Loucy (cell line): ENCODE measurements around the gene ANKLE2.
"Not testable (repeated sequence)": the region's sequence is repeated elsewhere in the genome, so short reads cannot be mapped to it uniquely, and the experiment has no call there.

Experiments used
- H2AFZ ChIP-seq: fragments of 200-600 bp; sonication (generic); 2 replicates; pipeline ENCODE4 v1.6.0; 2016; ENCODE audit warnings: antibody characterized with exemption, mild to moderate bottlenecking, low read length, moderate library complexity
- H3F3A ChIP-seq: fragments of 200-600 bp; 2 replicates; pipeline ENCODE4 v1.6.0; 2016; ENCODE audit warnings: antibody characterized with exemption, low read depth, mild to moderate bottlenecking
- H3K27me3 ChIP-seq: fragments of 200-600 bp; sonication (generic); 2 replicates; pipeline ENCODE4 v1.6.1; 2014; ENCODE audit warnings: low read length, mild to moderate bottlenecking; ENCODE audit not compliant: insufficient read depth, poor library complexity, severe bottlenecking
- H3K36me3 ChIP-seq: fragments of 200-600 bp; sonication (generic); 2 replicates; pipeline ENCODE4 v1.6.1; 2016; ENCODE audit warnings: low read length; ENCODE audit not compliant: insufficient read depth
- H3K4me1 ChIP-seq: fragments of 200-600 bp; sonication (generic); 2 replicates; pipeline ENCODE4 v1.5.1; 2014; ENCODE audit warnings: low read length, mild to moderate bottlenecking; ENCODE audit not compliant: insufficient read depth, poor library complexity, severe bottlenecking
- H3K4me2 ChIP-seq: fragments of 200-600 bp; sonication (generic); 2 replicates; pipeline ENCODE4 v1.6.0; 2014; ENCODE audit warnings: antibody characterized with exemption, low read length, low read depth, mild to moderate bottlenecking; ENCODE audit not compliant: poor library complexity, severe bottlenecking
- H3K4me3 ChIP-seq: fragments of 200-600 bp; sonication (generic); 2 replicates; pipeline ENCODE4 v1.5.1; 2014; ENCODE audit warnings: low read length, mild to moderate bottlenecking, mixed read lengths; ENCODE audit not compliant: poor library complexity, severe bottlenecking
- H3K79me2 ChIP-seq: fragments of 200-600 bp; sonication (generic); 2 replicates; pipeline ENCODE4 v1.6.1; 2014; ENCODE audit warnings: low read length; ENCODE audit not compliant: insufficient read depth
- H3K9ac ChIP-seq: fragments of 200-600 bp; sonication (generic); 2 replicates; pipeline ENCODE4 v1.6.0; 2014; ENCODE audit warnings: mild to moderate bottlenecking, low read depth, low read length, moderate library complexity; ENCODE audit not compliant: poor library complexity, severe bottlenecking
- H3K9me2 ChIP-seq: fragments of 200-600 bp; sonication (generic); replicated peaks from 2 replicates; pipeline ENCODE4 v1.6.1; 2016; ENCODE audit warnings: low read depth, low read length, mixed read lengths
- H3K9me3 ChIP-seq: fragments of 200-600 bp; sonication (generic); 2 replicates; pipeline ENCODE4 v1.6.1; 2014; ENCODE audit warnings: mild to moderate bottlenecking, antibody characterized with exemption, low read length, low read depth; ENCODE audit not compliant: insufficient read depth
- H4K20me1 ChIP-seq: fragments of 200-600 bp; sonication (generic); 2 replicates; pipeline ENCODE4 v1.6.0; 2014; ENCODE audit warnings: antibody characterized with exemption, low read length, mild to moderate bottlenecking; ENCODE audit not compliant: insufficient read depth, poor library complexity, severe bottlenecking
- EZH2phosphoT487 ChIP-seq: fragments of 200-600 bp; IDR thresholded peaks from 2 replicates; pipeline ENCODE4 v1.6.1; 2018; ENCODE audit warnings: antibody characterized with exemption, mild to moderate bottlenecking, moderate library complexity, borderline replicate concordance
- TF ChIP-seq, protein P1 (sequence below): fragments of 200-600 bp; sonication (generic); conservative IDR thresholded peaks from 2 replicates; pipeline ENCODE4 v1.5.1; 2014; ENCODE audit warnings: mild to moderate bottlenecking, antibody characterized with exemption, low read length

The ANKLE2 gene

GRCh38 chr12:132779781-132780353, 18.2 kb upstream of the ANKLE2 start:
- Histone ChIP-seq H3K9me3 (no peaks in the 10 kb centered on the region), H3K79me2 (no peaks in the 10 kb centered on the region), H2AFZ (no peak overlapping the region), H3F3A (no peaks in the 10 kb centered on the region), H3K4me2 (no peak overlapping the region), H3K4me1 (peaks cover 11% of the 10 kb centered on the region), H3K9me2 (no peaks in the 10 kb centered on the region), H3K36me3 (peaks cover 49% of the 10 kb centered on the region; the same call in 1 of the 2 replicates), H4K20me1 (no peaks in the 10 kb centered on the region), H3K27me3 (no peaks in the 10 kb centered on the region), H3K4me3 (no peak overlapping the region), H3K9ac (no peak overlapping the region)
- no peak for TF ChIP-seq EZH2phosphoT487
- TF ChIP-seq, protein P1, sequence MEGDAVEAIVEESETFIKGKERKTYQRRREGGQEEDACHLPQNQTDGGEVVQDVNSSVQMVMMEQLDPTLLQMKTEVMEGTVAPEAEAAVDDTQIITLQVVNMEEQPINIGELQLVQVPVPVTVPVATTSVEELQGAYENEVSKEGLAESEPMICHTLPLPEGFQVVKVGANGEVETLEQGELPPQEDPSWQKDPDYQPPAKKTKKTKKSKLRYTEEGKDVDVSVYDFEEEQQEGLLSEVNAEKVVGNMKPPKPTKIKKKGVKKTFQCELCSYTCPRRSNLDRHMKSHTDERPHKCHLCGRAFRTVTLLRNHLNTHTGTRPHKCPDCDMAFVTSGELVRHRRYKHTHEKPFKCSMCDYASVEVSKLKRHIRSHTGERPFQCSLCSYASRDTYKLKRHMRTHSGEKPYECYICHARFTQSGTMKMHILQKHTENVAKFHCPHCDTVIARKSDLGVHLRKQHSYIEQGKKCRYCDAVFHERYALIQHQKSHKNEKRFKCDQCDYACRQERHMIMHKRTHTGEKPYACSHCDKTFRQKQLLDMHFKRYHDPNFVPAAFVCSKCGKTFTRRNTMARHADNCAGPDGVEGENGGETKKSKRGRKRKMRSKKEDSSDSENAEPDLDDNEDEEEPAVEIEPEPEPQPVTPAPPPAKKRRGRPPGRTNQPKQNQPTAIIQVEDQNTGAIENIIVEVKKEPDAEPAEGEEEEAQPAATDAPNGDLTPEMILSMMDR = no peak

DNA sequence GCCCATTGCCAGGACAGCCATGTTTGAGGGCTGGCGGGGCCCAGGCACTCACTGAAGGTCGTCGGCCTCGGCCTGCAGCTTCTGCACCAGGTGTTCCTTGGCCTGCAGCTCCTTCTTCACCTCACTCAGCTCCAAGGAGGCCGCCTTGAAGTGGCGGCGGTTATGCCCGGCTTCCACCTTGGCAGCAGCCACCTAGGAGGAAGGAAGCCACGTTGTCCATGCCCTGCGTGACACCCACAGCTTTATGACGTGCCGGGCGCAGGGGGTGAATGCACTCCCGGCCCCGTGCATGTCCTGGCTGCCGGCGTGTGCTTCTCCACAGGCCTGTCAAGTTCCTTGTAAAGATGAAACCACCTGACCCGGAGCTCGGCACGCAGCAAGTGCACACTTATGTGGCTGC, 16.0 kb upstream of the ANKLE2 start:
- H3K36me3 ChIP-seq = peaks cover 46% of the 10 kb centered on the region; the same call in 1 of the 2 replicates
- no peaks in the 10 kb centered on the region for H3K79me2 ChIP-seq
- H3K9me2 ChIP-seq = no peaks in the 10 kb centered on the region
- H3F3A ChIP-seq = no peaks in the 10 kb centered on the region
- H3K9me3 ChIP-seq = no peaks in the 10 kb centered on the region
- no peak overlapping the region for H3K4me3 ChIP-seq
- TF ChIP-seq, protein P1 = no peak
- TF ChIP-seq EZH2phosphoT487 = no peak
- no peak overlapping the region for H3K4me2 ChIP-seq
- H3K4me1 ChIP-seq = peaks cover 26% of the 10 kb centered on the region
- no peaks in the 10 kb centered on the region for H3K27me3 ChIP-seq
- no peak overlapping the region for H3K9ac ChIP-seq
- H2AFZ ChIP-seq = no peak overlapping the region
- no peaks in the 10 kb centered on the region for H4K20me1 ChIP-seq

- Histone ChIP-seq H3K4me3 (no peak overlapping the region), H3K9ac (no peak overlapping the region), H3K9me2 (no peaks in the 10 kb centered on the region), H3K4me1 (peaks cover 26% of the 10 kb centered on the region), H3K79me2 (no peaks in the 10 kb centered on the region), H3K4me2 (no peak overlapping the region), H3K27me3 (no peaks in the 10 kb centered on the region), H3F3A (no peaks in the 10 kb centered on the region), H4K20me1 (no peaks in the 10 kb centered on the region), H2AFZ (no peak overlapping the region), H3K36me3 (peaks cover 41% of the 10 kb centered on the region; the same call in 1 of the 2 replicates), H3K9me3 (no peaks in the 10 kb centered on the region)
- no peak for TF ChIP-seq EZH2phosphoT487
- TF ChIP-seq, protein P1 = no peak
Measured at GRCh38 chr12:132776816-132777568, 15.4 kb upstream of the ANKLE2 start.

- H3K36me3 ChIP-seq = peaks cover 35% of the 10 kb centered on the region; the same call in 1 of the 2 replicates
- not testable (repeated sequence) for H3K9me3 ChIP-seq, H3K9ac ChIP-seq
Measured at GRCh38 chr12:132776230-132776625, 14.6 kb upstream of the ANKLE2 start.

More at GRCh38 chr12:132776230-132776625, 14.6 kb upstream of the ANKLE2 start:
- H4K20me1 ChIP-seq, H3K27me3 ChIP-seq, H2AFZ ChIP-seq, H3K79me2 ChIP-seq, H3K4me2 ChIP-seq, H3F3A ChIP-seq, H3K9me2 ChIP-seq, H3K4me3 ChIP-seq: not testable (repeated sequence)
- H3K4me1 ChIP-seq = peaks cover 31% of the 10 kb centered on the region
